Neural cell (in vitro differentiated cells): ENCODE measurements around the gene TSEN2. TPM values are rescaled to one million over a fixed set of nuclear protein-coding genes. Genes with fewer than 3 reads are reported as not detected.

ENCODE experiments used
- H2AFZ ChIP-seq: fragments of 200-600, 300-800 bp; sonication (generic), shearing (Covaris generic); 2 replicates; pipeline ENCODE4 v1.6.0; 2014; ENCODE audit warnings: low read depth, mild to moderate bottlenecking, antibody characterized with exemption, low read length, moderate library complexity
- H3F3A ChIP-seq: fragments of 200-600 bp; shearing (Covaris generic); 2 replicates; pipeline ENCODE4 v1.6.1; 2016; ENCODE audit warnings: mild to moderate bottlenecking, moderate library complexity, mixed read lengths, antibody characterized with exemption, low read length; ENCODE audit not compliant: insufficient read depth, poor library complexity, severe bottlenecking
- H3K27ac ChIP-seq: fragments of 200-600, 300-800 bp; sonication (generic), shearing (Covaris generic); 2 replicates; pipeline ENCODE4 v1.5.1; 2014; ENCODE audit warnings: mild to moderate bottlenecking, low read length, moderate library complexity
- H3K27me3 ChIP-seq: fragments of 300-800, 200-600 bp; sonication (generic), shearing (Covaris generic); 2 replicates; pipeline ENCODE4 v1.6.0; 2014; ENCODE audit warnings: mild to moderate bottlenecking, low read depth, low read length, moderate library complexity; ENCODE audit not compliant: insufficient read depth
- H3K36me3 ChIP-seq: fragments of 300-800, 200-600 bp; sonication (generic), shearing (Covaris generic); 2 replicates; pipeline ENCODE4 v1.5.1; 2014; ENCODE audit warnings: mild to moderate bottlenecking, antibody characterized with exemption, low read length, moderate library complexity; ENCODE audit not compliant: insufficient read depth
- H3K4me2 ChIP-seq: fragments of 300-800, 200-600 bp; sonication (generic), shearing (Covaris generic); 2 replicates; pipeline ENCODE4 v1.6.0; 2014; ENCODE audit warnings: mild to moderate bottlenecking, low read length
- H3K4me3 ChIP-seq: fragments of 300-800, 200-600 bp; sonication (generic), shearing (Covaris generic); 2 replicates; pipeline ENCODE4 v1.5.1; 2014; ENCODE audit warnings: mild to moderate bottlenecking, low read length, moderate library complexity
- H3K79me2 ChIP-seq: fragments of 200-600 bp; shearing (Covaris generic); replicated peaks from 2 replicates; pipeline ENCODE4 v1.6.0; 2014; ENCODE audit warnings: mild to moderate bottlenecking, low read length, moderate library complexity; ENCODE audit not compliant: insufficient read depth
- H3K9ac ChIP-seq: fragments of 300-800, 200-600 bp; sonication (generic), shearing (Covaris generic); 2 replicates; pipeline ENCODE4 v1.6.1; 2016; ENCODE audit warnings: mild to moderate bottlenecking, low read length, mixed read lengths
- H3K9me2 ChIP-seq: fragments of 200-600 bp; shearing (Covaris generic); 2 replicates; pipeline ENCODE4 v1.6.1; 2016; ENCODE audit warnings: mild to moderate bottlenecking, low read length, mixed read lengths; ENCODE audit not compliant: insufficient read depth
- H3K9me3 ChIP-seq: fragments of 200-600, 300-800 bp; sonication (generic), shearing (Covaris generic); 2 replicates; pipeline ENCODE4 v1.6.1; 2016; ENCODE audit warnings: mild to moderate bottlenecking, mixed run types, low read length, moderate library complexity, mixed read lengths
- H4K20me1 ChIP-seq: fragments of 200-600 bp; shearing (Covaris generic); 2 replicates; pipeline ENCODE4 v1.6.1; 2016; ENCODE audit warnings: mild to moderate bottlenecking, mixed run types; ENCODE audit not compliant: insufficient read depth
- EP300 ChIP-seq: fragments of 450-650 bp; conservative IDR thresholded peaks from 2 replicates; pipeline ENCODE4 v1.6.1; 2014; ENCODE audit warnings: antibody characterized with exemption, mild to moderate bottlenecking, moderate library complexity; ENCODE audit not compliant: poor library complexity, severe bottlenecking
- MXI1 ChIP-seq: fragments of 450-650 bp; conservative IDR thresholded peaks from 2 replicates; pipeline ENCODE4 v1.6.1; 2014; ENCODE audit warnings: antibody characterized with exemption, mild to moderate bottlenecking; ENCODE audit not compliant: poor library complexity, severe bottlenecking
- POLR2AphosphoS5 ChIP-seq: IDR thresholded peaks from 2 replicates; pipeline ENCODE4 v1.6.1; 2012
- SMC3 ChIP-seq: fragments of 450-650 bp; conservative IDR thresholded peaks from 2 replicates; pipeline ENCODE4 v1.6.1; 2014; ENCODE audit warnings: antibody characterized with exemption, mild to moderate bottlenecking, moderate library complexity; ENCODE audit not compliant: poor library complexity
- polyA plus RNA-seq: library from polyadenylated mRNA; depleted of rRNA; stranded (reverse); fragments of >200 nt; gene quantifications from 2 replicates; pipeline ENCODE4 v1.2.3, GENCODE V29; 2014
- small RNA-seq, 3 experiments: library from RNA; depleted of rRNA; stranded (forward); fragments of <200 nt; gene quantifications; one replicate each; pipeline ENCODE3, GENCODE V24; 2012

TSEN2 gene
- polyA plus RNA-seq, 1 donor from 2014 or later = 22.6 TPM

DNA sequence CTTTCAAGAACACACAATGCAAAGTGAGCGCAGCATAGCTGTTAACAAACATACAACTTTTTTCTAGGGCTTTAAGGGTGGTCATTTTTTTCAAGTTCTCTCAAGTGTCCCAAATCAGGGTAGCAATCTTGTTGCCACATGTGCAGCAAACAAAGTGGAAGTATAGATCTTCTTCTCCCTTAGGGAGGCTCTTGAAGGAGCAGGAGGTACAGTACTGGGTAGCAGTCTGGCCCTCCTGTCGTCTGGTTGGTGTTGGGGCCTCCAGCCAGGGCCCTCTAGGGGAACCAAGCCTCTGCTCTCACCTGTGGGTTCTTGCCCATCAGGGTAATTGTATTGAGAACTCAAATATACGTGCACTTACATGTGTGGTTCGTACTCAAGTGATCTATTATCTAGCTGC, 98.5 kb downstream of the TSEN2 start:
- H3K9me2 ChIP-seq = no peaks in the 10 kb centered on the region
- H3K27ac ChIP-seq = no peak overlapping the region
- no peaks in the 10 kb centered on the region for H4K20me1 ChIP-seq
- H3F3A ChIP-seq = no peaks in the 10 kb centered on the region
- no peaks in the 10 kb centered on the region for H3K27me3 ChIP-seq
- H3K79me2 ChIP-seq = no peaks in the 10 kb centered on the region
- H3K4me2 ChIP-seq = no peak overlapping the region
- no peaks in the 10 kb centered on the region for H3K9me3 ChIP-seq
- no peak overlapping the region for H3K4me3 ChIP-seq
- H3K9ac ChIP-seq = no peak overlapping the region
- H2AFZ ChIP-seq = no peak overlapping the region
- H3K36me3 ChIP-seq = peaks cover 16% of the 10 kb centered on the region
- TF ChIP-seq POLR2AphosphoS5 = no peak
- no peak for TF ChIP-seq SMC3
- TF ChIP-seq MXI1 = no peak
- no peak for TF ChIP-seq EP300

Small RNA genes lying within 50 kb of the gene (small RNA-seq; reads per million reads assigned to genes)
- 0 reads per million in 3 experiments for gene RF00017
- 0 reads per million in 3 experiments for gene RNA5SP123
- gene RNU6-377P = 0 reads per million in 3 experiments

Other genes starting within 250 kb of the TSEN2 start
- gene PPARG, start 195.4 kb upstream of the TSEN2 start, polyA plus RNA-seq = 0.35 and 0.54 TPM in 2 replicates
- 0.36 TPM in 1 of 2 replicates, not detected in the other for gene MKRN2OS, start 61.0 kb downstream of the TSEN2 start, polyA plus RNA-seq
- 47.6 and 50.4 TPM in 2 replicates for gene MKRN2, start 72.6 kb downstream of the TSEN2 start, polyA plus RNA-seq
- gene RAF1, start 179.6 kb downstream of the TSEN2 start, polyA plus RNA-seq = 212 and 215 TPM in 2 replicates